Gastrocnemius medialis (tissue), 4 donors: ENCODE data around the gene AP1AR. TPM values are rescaled to one million over a fixed set of nuclear protein-coding genes. Genes with fewer than 3 reads are reported as not detected.

Experiments
- ATAC-seq, 2 donors: fragments of 150-250 bp; one replicate each; pipeline ENCODE4 v1.9.1; 2016
- DNase-seq, 2 donors: peaks; one replicate each; pipeline ENCODE4 v3.0.0-alpha.2; 2019
- H3K27ac ChIP-seq, 4 donors: fragments of 200-600 bp; sonication (generic); 1 replicate in 1 of 4; 2 replicates in 3 of 4; pipeline ENCODE4 v1.5.1; 2016 to 2018; ENCODE audit warnings: mild to moderate bottlenecking in 2 of 4, moderate library complexity in 1 of 4
- H3K27me3 ChIP-seq, 3 donors: fragments of 200-600 bp; sonication (generic) in 2 of 3; 1 replicate in 1 of 3; 2 replicates in 2 of 3; pipeline versions ENCODE4 v1.5.1 to v1.6.0; 2016 to 2019; ENCODE audit warnings: mild to moderate bottlenecking in 1 of 3, moderate library complexity in 1 of 3
- H3K36me3 ChIP-seq, 2 donors: fragments of 200-600 bp; sonication (generic) in 1 of 2; one replicate each; pipeline ENCODE4 v1.5.1; 2017 to 2018
- H3K4me1 ChIP-seq, 2 donors: fragments of 200-600 bp; sonication (generic) in 1 of 2; one replicate each; pipeline ENCODE4 v1.5.1; 2016 to 2017; ENCODE audit warnings: mild to moderate bottlenecking in 2 of 2
- H3K4me3 ChIP-seq, 4 donors: fragments of 200-600 bp; sonication (generic) in 3 of 4; 1 replicate in 1 of 4; 2 replicates in 3 of 4; pipeline ENCODE4 v1.5.1; 2016 to 2019; ENCODE audit warnings: mild to moderate bottlenecking in 2 of 4
- H3K9me3 ChIP-seq, 3 donors: fragments of 200-600 bp; sonication (generic) in 2 of 3; 1 replicate in 1 of 3; 2 replicates in 2 of 3; pipeline ENCODE4 v1.5.1; 2016 to 2019
- CTCF ChIP-seq, 5 experiments: fragments of 450-650 bp in 3 of 5; fragments of 200-600 bp in 2 of 5; sonication (generic) in 2 of 5; IDR thresholded peaks in 4 of 5; conservative IDR thresholded peaks in 1 of 5; 1 replicate in 4 of 5; 2 replicates in 1 of 5; pipeline ENCODE4 v1.5.1; 2016 to 2019; ENCODE audit warnings: antibody characterized with exemption in 5 of 5, mild to moderate bottlenecking in 3 of 5, moderate library complexity in 3 of 5
- POLR2A ChIP-seq, 2 donors: fragments of 450-650 bp; IDR thresholded peaks; one replicate each; pipeline ENCODE4 v1.6.1; 2017; ENCODE audit warnings: antibody characterized with exemption in 2 of 2, mild to moderate bottlenecking in 2 of 2, moderate library complexity in 2 of 2
- in situ Hi-C, 4 donors: fragments of 200-750 bp; cut with MboI; loops; one replicate each; pipeline versions ENCODE4 v1.15.0 to v1.8.0; 2017; ENCODE audit warnings: low sequenced_read_pairs in 4 of 4
- intact Hi-C: fragments of 100-400 bp; cut with DNase I; formaldehyde crosslinking; loops from one replicate; pipeline ENCODE4 v1.15.1; 2023; ENCODE audit warnings: low total_unique reads
- total RNA-seq, 4 donors: library from RNA; depleted of rRNA; stranded (reverse); fragments of >200 nt; gene quantifications; one replicate each; pipeline versions ENCODE4 v1.1.0 to v1.2.3, GENCODE V29; 2016

AP1AR gene
- total RNA-seq, 4 donors from 2014 or later: 8.9 to 21.5 (median 15.2) TPM

DNA sequence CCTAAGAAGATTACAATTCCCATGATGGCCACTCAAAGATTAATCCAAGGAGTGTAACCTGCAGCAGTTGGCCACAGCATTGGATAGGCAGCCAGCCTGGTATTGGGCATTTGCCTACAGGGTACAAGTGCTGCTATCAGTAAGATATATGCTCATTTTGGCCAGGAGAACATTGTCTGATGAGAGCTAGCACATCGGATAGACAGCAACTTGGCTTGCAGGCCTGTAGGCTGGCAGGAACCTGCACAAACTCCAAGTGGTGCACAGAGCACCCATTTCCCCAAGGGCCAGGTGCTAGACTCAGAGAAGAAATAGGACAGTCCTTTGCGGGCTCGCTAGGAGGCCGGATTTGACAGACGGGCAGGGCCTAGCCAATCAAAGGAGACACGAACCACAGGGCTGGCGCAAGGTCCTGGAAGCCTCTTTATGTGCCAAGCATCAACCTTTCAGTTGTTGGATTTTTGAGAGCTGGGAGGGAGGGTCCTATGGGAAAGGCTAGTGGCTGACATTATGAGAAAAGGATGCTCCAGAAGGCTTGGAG is 11.7 kb upstream of the AP1AR start:
- no peaks in the 10 kb centered on the region for H3K27me3 ChIP-seq
- in situ Hi-C loops: no loop called here
- no peak overlapping the region for H3K4me3 ChIP-seq
- H3K36me3 ChIP-seq: no peaks in the 10 kb centered on the region
- TF ChIP-seq CTCF (IDR thresholded peaks at IDR 0.05 in 4 of 5, conservative IDR thresholded peaks at IDR 0.05 in 1 of 5): no peak
- TF ChIP-seq POLR2A (IDR thresholded peaks at IDR 0.05): no peak
- ATAC-seq: no peak
- no peak overlapping the region for H3K27ac ChIP-seq
- no peaks in the 10 kb centered on the region for H3K9me3 ChIP-seq
- H3K4me1 ChIP-seq: no peaks in the 10 kb centered on the region
- intact Hi-C loops: no loop called here
- DNase-seq: no peak

GRCh38 chr4:112222219-112222955 is 9.2 kb upstream of the AP1AR start:
- H3K4me3 ChIP-seq: no peak overlapping the region
- H3K36me3 ChIP-seq: no peaks in the 10 kb centered on the region
- H3K27me3 ChIP-seq: no peaks in the 10 kb centered on the region
- in situ Hi-C loops: no loop called here
- intact Hi-C loops: no loop called here
- no peaks in the 10 kb centered on the region for H3K9me3 ChIP-seq
- ATAC-seq: no peak
- TF ChIP-seq POLR2A (IDR thresholded peaks at IDR 0.05) (no peak), CTCF (IDR thresholded peaks at IDR 0.05 in 4 of 5, conservative IDR thresholded peaks at IDR 0.05 in 1 of 5) (no peak)
- no peak for DNase-seq
- no peak overlapping the region for H3K27ac ChIP-seq
- no peaks in the 10 kb centered on the region for H3K4me1 ChIP-seq

DNA sequence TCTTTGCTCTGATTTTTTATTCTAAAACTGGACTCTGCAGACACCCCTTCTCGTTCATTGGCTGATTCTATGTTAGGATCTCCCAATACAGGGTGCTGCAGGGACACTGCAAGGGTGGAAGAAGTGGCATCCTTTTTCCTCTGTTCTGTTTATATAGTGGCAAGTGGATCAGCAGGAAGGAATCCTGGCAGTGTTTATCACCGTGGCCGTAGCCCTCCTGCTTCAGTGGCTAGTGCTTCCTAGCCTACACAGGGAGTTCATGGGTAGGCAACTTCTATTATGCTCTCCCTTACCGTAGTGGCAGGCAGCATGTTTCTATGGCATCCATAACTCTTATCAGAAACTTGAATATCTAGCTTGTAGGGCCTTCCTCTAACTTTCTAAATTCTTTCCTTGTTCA is 6.4 kb upstream of the AP1AR start:
- in situ Hi-C loops (no loop called here), intact Hi-C loops (no loop called here)
- Histone ChIP-seq H3K36me3 (no peaks in the 10 kb centered on the region), H3K4me3 (no peak overlapping the region), H3K9me3 (no peaks in the 10 kb centered on the region), H3K27me3 (no peaks in the 10 kb centered on the region), H3K27ac (no peak overlapping the region), H3K4me1 (peaks cover 2 to 5% of the 10 kb centered on the region in 2 donors)
- TF ChIP-seq POLR2A (IDR thresholded peaks at IDR 0.05) (no peak), CTCF (IDR thresholded peaks at IDR 0.05 in 4 of 5, conservative IDR thresholded peaks at IDR 0.05 in 1 of 5) (no peak)
- no peak for ATAC-seq
- DNase-seq: no peak

DNA sequence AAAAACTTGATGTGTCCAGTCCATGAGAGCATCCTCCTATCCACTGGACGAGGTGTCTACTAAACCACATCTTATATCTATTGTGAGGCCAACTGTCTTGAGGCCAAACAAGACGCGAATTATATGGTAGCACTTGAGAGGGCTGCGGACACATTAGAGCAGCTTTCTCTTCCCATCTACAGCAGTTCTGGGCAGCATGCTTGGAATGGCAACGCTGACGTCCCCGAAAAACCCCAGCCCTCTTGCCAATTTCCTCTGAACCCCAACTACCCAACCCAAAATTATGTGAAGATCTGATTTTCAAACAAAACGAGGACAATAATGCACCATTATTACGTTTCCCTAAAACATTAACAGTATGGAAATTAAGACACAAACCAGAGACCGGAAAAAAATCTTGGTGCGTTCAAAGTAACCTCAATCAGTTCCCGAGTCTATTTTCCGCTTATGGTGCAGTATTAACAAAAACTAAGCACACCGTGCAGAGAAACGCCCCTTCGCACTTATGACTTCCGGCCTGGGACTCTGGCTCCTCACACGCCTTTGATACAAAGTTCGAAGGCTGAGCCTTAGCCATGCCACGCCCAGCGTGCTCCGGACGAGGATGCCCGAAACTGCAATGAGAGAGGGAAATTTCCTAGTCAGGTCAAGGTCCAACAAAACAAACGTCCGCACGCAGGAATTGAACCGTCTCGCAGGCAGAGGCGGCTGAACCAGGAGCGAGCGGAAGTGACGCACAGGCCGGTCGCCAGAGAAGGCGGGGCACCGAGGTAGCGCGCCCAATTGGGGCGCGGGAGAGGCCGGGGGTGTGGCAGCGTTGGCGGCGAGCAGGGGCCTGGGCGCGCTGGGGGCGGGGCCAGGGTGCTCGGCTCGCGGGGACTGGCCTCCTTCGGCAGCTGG is 458 bp upstream of the AP1AR start:
- Histone ChIP-seq H3K27ac (peak overlapping the region; percentile 98 to 100 (median 99)), H3K36me3 (no peaks in the 10 kb centered on the region), H3K27me3 (no peaks in the 10 kb centered on the region), H3K9me3 (no peaks in the 10 kb centered on the region), H3K4me1 (peaks cover 30 to 36% of the 10 kb centered on the region in 2 donors), H3K4me3 (peak overlapping the region; percentile 96 to 100 (median 99))
- DNase-seq (peak; percentile 96), ATAC-seq (peak; percentile 87 to 88)
- TF ChIP-seq CTCF (IDR thresholded peaks at IDR 0.05 in 4 of 5, conservative IDR thresholded peaks at IDR 0.05 in 1 of 5) (no peak), POLR2A (IDR thresholded peaks at IDR 0.05) (no peak)
- in situ Hi-C loops (loop anchor here in 3 of 4 donors (5.0 to 10.0 kb wide), 3 partner anchors 126 to 134 kb away; no protein-coding TSS in a partner anchor), intact Hi-C loops (loop anchor here (1.0 to 10.0 kb wide), 5 partner anchors 56 to 914 kb away; partner anchors contain the start of genes FAM241A, TIFA and ZGRF1)
